GM21526 (cell line): ENCODE results near the gene MIDN.

Source experiments
- ATAC-seq: cut with Tn5 transposase; IDR thresholded peaks from one replicate; pipeline ENCODE4 v1.9.1; 2021; ENCODE audit warnings: moderate library complexity; ENCODE audit not compliant: unreplicated experiment, low FRiP score

The MIDN gene

GRCh38 chr19:1278713-1279660, 30.6 kb downstream of the MIDN start:
- no peak for ATAC-seq

- ATAC-seq, result no peak
Observed at GRCh38 chr19:1279782-1280341, 31.5 kb downstream of the MIDN start.

- ATAC-seq, result no peak
Observed at GRCh38 chr19:1280636-1281568, 32.5 kb downstream of the MIDN start.

- ATAC-seq, result no peak
Observed at GRCh38 chr19:1281569-1282287, 33.3 kb downstream of the MIDN start.

GRCh38 chr19:1282588-1283206, 34.3 kb downstream of the MIDN start:
- no peak for ATAC-seq

- no peak for ATAC-seq
Observed at GRCh38 chr19:1283207-1283916, 35.0 kb downstream of the MIDN start.

GRCh38 chr19:1283917-1284292, 35.5 kb downstream of the MIDN start:
- no peak for ATAC-seq

- no peak for ATAC-seq
Observed at GRCh38 chr19:1284293-1284978, 36.1 kb downstream of the MIDN start.

GRCh38 chr19:1284979-1285736, 36.8 kb downstream of the MIDN start:
- ATAC-seq, result no peak

- no peak for ATAC-seq
Observed at GRCh38 chr19:1285737-1286360, 37.5 kb downstream of the MIDN start, which contains the start of gene EFNA2. Gene EFNA2 (plus strand): TSS chr19:1285873. CDS start chr19:1286169, 296 bp downstream.

GRCh38 chr19:1286487-1287353, 38.3 kb downstream of the MIDN start:
- ATAC-seq, result no peak

GRCh38 chr19:1287354-1288225, 39.2 kb downstream of the MIDN start:
- ATAC-seq, result no peak

GRCh38 chr19:1288226-1288612, 39.8 kb downstream of the MIDN start:
- no peak for ATAC-seq

GRCh38 chr19:1288833-1289685, 40.7 kb downstream of the MIDN start:
- no peak for ATAC-seq

- ATAC-seq, result no peak
Observed at GRCh38 chr19:1289686-1290025, 41.3 kb downstream of the MIDN start.
